Right lobe of liver (tissue), 4 donors: ENCODE results near the gene EVC.

Experiments used
- CTCF ChIP-seq, 4 donors: fragments of 200-600 bp in 3 of 4; fragments of 450-650 bp in 1 of 4; IDR thresholded peaks; one replicate each; pipeline versions ENCODE4 v1.5.1 to v1.8.0; 2016 to 2022; ENCODE audit warnings: antibody characterized with exemption in 4 of 4, mild to moderate bottlenecking in 2 of 4
- POLR2A ChIP-seq: fragments of 450-650 bp; IDR thresholded peaks from one replicate; pipeline ENCODE4 v1.6.1; 2017; ENCODE audit warnings: antibody characterized with exemption, mild to moderate bottlenecking
- donor health status: DM: no; HTN: no; CAD: no.
- donor health status: DM: no; HTN: no; CAD: no.
- donor health status: DM: no; HTN: yes; CAD: no.

- TF ChIP-seq POLR2A (no peak), CTCF (IDR thresholded peaks at IDR 0.05) (no peak)
These were observed 132.9 kb downstream of the EVC start for GRCh38 chr4:5843573-5844530.
